Adrenal gland (tissue), 12 donors: ENCODE data around the gene RELCH. TPM values are rescaled to one million over a fixed set of nuclear protein-coding genes. Genes with fewer than 3 reads are reported as not detected.

Experiments used
- DNase-seq, 7 donors: peaks; one replicate each; pipeline ENCODE4 v3.0.0-alpha.2; 2019 to 2020
- H3K27ac ChIP-seq, 5 donors: fragments of 200-600 bp; sonication (generic) in 4 of 5; 1 replicate in 3 of 5; 2 replicates in 2 of 5; pipeline versions ENCODE4 v1.5.1 to v1.8.0; 2016 to 2020; ENCODE audit warnings: mild to moderate bottlenecking in 1 of 5
- H3K27me3 ChIP-seq: fragments of 200-600 bp; 2 replicates; pipeline ENCODE4 v1.8.0; 2021
- H3K36me3 ChIP-seq, 2 donors: fragments of 200-600 bp; replicated peaks in 1 of 2; 1 replicate in 1 of 2; 2 replicates in 1 of 2; pipeline versions ENCODE4 v1.5.1 to v1.8.0; 2018 to 2022
- H3K4me1 ChIP-seq, 2 donors: fragments of 200-600 bp; replicated peaks in 1 of 2; 1 replicate in 1 of 2; 2 replicates in 1 of 2; pipeline versions ENCODE4 v1.5.1 to v1.8.0; 2018 to 2021
- H3K4me3 ChIP-seq, 4 donors: fragments of 200-600 bp; sonication (generic) in 3 of 4; one replicate each; pipeline ENCODE4 v1.5.1; 2016 to 2018
- H3K9me3 ChIP-seq, 3 donors: fragments of 200-600 bp; sonication (generic) in 1 of 3; replicated peaks in 1 of 3; 1 replicate in 2 of 3; 2 replicates in 1 of 3; pipeline versions ENCODE4 v1.5.1 to v1.8.0; 2016 to 2021
- POLR2A ChIP-seq, 2 donors: fragments of 450-650 bp; IDR thresholded peaks; one replicate each; pipeline ENCODE4 v1.6.1; 2017; ENCODE audit warnings: antibody characterized with exemption in 2 of 2, mild to moderate bottlenecking in 2 of 2, moderate library complexity in 1 of 2
- WGBS, 4 donors: extraction: QIAGEN DNeasy Blood & Tissue Kit in 2 of 4; methylation state at CpG; one replicate each; pipeline versions ENCODE4 v1.1.5 to v1.1.7; 2013 to 2017; 5-methylcytosine and 5-hydroxymethylcytosine counted together
- intact Hi-C, 2 donors: fragments of 100-400 bp; cut with DNase I; formaldehyde crosslinking; loops; one replicate each; pipeline versions ENCODE4 v1.14.1 to v1.15.0; 2022 to 2023
- polyA plus RNA-seq, 3 donors: library from polyadenylated mRNA; stranded (reverse); fragments of 200-250 nt in 2 of 3; fragments of 350-450 nt in 1 of 3; fragmentation: Illumina TruSeq in 1 of 3; extraction: RNeasy Lipid Tissue Mini Kit (QIAGEN cat#74804) in 1 of 3; gene quantifications; one replicate each; pipeline ENCODE4 v1.2.3, GENCODE V29; 2013 to 2014
- total RNA-seq, 9 donors: library from RNA; depleted of rRNA in 4 of 9; stranded (reverse); fragments of >200 nt in 4 of 9; fragments of 120-200 nt in 1 of 9; fragmentation: NEBNext Ultra II Directional in 1 of 9; extraction: Animal tissue kit (Norgen Biotek cat#: 25700) in 1 of 9; gene quantifications; one replicate each; pipeline versions ENCODE4 v1.1.0 to v1.2.4, GENCODE V29; 2013 to 2023
- TF ChIP-seq, protein P1 (sequence below), 6 experiments: fragments of 450-650 bp in 4 of 6; fragments of 200-600 bp in 2 of 6; sonication (generic) in 1 of 6; IDR thresholded peaks; 1 replicate in 5 of 6; 2 replicates in 1 of 6; pipeline versions ENCODE4 v1.5.1 to v1.8.0; 2016 to 2021; ENCODE audit warnings: antibody characterized with exemption in 6 of 6, mild to moderate bottlenecking in 2 of 6, moderate library complexity in 1 of 6
- donor health status: healthy with polysubstance abuse.
- donor health status: Bipolar disorder and iron deficiency.
- donor health status: DM: yes; HTN: yes; CAD: no.
- donor health status: DM: no; HTN: no; CAD: no.
- donor health status: DM: no; HTN: no; CAD: no.
- donor health status: DM: yes; HTN: yes; CAD: no.

The RELCH gene
- total and polyA plus RNA-seq, 12 donors = 15.6 to 45.5 (median 26.2) TPM

DNA sequence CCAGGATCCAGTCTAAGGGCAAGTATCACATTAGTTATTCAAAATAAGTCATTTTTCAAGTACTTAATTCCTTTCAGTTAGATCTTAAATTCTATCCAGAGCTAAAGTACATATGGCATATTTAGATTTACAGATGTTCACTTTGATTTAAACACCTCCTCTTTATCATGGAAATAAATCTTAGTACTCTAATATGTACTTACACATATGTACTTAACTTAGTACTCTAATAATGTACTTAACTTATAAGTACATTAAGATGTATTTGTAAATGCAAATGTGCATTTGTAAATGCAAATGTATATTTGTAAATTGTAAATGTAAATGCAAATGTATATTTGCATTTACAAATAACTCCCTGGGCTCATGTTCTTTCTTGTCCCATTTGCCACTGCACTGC lies 14.8 kb upstream of the RELCH start:
- H3K36me3 ChIP-seq = no peaks in the 10 kb centered on the region
- no peak overlapping the region for H3K4me3 ChIP-seq
- H3K27ac ChIP-seq = no peak overlapping the region
- intact Hi-C loops = no loop called here
- H3K9me3 ChIP-seq = no peaks in the 10 kb centered on the region
- no peaks in the 10 kb centered on the region for H3K27me3 ChIP-seq
- TF ChIP-seq POLR2A (IDR thresholded peaks at IDR 0.05) = no peak
- TF ChIP-seq, protein P1, sequence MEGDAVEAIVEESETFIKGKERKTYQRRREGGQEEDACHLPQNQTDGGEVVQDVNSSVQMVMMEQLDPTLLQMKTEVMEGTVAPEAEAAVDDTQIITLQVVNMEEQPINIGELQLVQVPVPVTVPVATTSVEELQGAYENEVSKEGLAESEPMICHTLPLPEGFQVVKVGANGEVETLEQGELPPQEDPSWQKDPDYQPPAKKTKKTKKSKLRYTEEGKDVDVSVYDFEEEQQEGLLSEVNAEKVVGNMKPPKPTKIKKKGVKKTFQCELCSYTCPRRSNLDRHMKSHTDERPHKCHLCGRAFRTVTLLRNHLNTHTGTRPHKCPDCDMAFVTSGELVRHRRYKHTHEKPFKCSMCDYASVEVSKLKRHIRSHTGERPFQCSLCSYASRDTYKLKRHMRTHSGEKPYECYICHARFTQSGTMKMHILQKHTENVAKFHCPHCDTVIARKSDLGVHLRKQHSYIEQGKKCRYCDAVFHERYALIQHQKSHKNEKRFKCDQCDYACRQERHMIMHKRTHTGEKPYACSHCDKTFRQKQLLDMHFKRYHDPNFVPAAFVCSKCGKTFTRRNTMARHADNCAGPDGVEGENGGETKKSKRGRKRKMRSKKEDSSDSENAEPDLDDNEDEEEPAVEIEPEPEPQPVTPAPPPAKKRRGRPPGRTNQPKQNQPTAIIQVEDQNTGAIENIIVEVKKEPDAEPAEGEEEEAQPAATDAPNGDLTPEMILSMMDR (IDR thresholded peaks at IDR 0.05) = no peak
- DNase-seq = no peak
- no peaks in the 10 kb centered on the region for H3K4me1 ChIP-seq

DNA sequence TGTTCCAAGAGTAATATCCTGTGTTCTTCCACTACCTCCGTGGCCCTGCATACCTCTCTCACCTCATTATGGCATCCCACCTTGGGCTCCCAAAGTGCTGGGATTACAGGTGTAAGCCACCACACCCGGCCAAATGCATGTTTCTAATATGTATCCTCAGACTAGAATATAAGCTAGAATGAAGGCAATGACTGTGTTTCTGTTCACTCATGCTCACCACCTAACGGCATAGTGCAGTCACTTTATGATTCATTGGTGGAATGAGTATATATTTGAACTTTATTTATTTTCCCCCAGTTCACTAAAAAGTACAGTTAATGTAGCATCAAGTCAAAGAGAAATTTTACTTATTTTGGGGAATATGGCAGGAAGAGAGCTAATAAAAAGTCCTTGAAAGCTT lies 11.5 kb upstream of the RELCH start:
- H3K9me3 ChIP-seq = no peaks in the 10 kb centered on the region
- intact Hi-C loops = no loop called here
- no peak overlapping the region for H3K4me3 ChIP-seq
- DNase-seq = no peak
- H3K27ac ChIP-seq = no peak overlapping the region
- no peaks in the 10 kb centered on the region for H3K36me3 ChIP-seq
- 91 to 93% (median 93%) methylated on average over 3 of the region's 3 CpGs for WGBS, 4 donors
- H3K4me1 ChIP-seq = no peaks in the 10 kb centered on the region
- no peak for TF ChIP-seq POLR2A (IDR thresholded peaks at IDR 0.05)
- TF ChIP-seq, protein P1 (IDR thresholded peaks at IDR 0.05) = no peak
- H3K27me3 ChIP-seq = no peaks in the 10 kb centered on the region

DNA sequence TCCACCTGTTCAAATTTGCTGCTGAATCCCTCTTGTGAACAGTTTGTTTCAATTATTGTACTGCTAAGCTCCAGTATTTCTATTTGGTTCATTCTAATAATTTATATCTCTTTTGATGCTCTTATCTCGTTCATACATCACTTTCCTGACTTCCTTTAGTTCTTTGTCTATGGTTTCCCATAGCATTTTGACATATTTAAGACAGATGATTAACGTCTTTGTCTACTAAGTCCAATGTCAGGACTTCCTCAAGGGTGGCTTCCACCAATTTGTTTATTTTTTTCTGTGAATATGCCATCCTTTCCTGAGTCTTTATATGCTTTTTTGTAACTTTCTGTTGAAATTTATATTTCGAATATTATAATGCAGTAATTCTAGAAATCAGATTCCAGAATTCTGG lies 9.8 kb upstream of the RELCH start:
- H3K36me3 ChIP-seq = no peaks in the 10 kb centered on the region
- intact Hi-C loops = no loop called here

DNA sequence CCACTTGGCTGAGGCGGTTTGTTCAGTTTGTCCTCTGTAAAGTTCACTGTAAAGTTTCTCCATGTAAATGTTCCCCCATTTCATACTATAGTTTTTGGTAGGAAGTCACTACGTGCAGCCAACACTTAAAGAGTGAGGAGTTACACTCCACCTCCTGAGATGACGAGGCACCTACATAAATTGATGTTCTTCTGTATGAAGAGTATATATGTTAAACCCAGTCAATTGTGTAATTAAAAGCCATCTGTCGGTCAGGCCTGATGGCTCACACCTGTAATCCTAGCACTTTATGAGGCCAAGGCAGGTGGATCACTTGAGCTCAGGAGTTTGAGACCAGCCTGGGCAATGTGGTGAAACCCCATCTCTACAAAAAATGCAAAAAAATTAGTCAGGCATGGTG lies 7.8 kb upstream of the RELCH start:
- H3K9me3 ChIP-seq = no peaks in the 10 kb centered on the region
- intact Hi-C loops = no loop called here
- DNase-seq = no peak
- H3K27me3 ChIP-seq = no peaks in the 10 kb centered on the region
- no peak for TF ChIP-seq POLR2A (IDR thresholded peaks at IDR 0.05)
- TF ChIP-seq, protein P1 (IDR thresholded peaks at IDR 0.05) = no peak
- 95 to 99% (median 97%) methylated on average over 4 of the region's 4 CpGs for WGBS, 4 donors
- no peak overlapping the region for H3K4me3 ChIP-seq
- no peak overlapping the region for H3K27ac ChIP-seq
- H3K36me3 ChIP-seq = no peaks in the 10 kb centered on the region
- H3K4me1 ChIP-seq = peaks cover 0 to 9% of the 10 kb centered on the region in 2 donors

More for the DNA sequence above, 9.8 kb upstream of the RELCH start:
- Histone ChIP-seq H3K27ac (no peak overlapping the region), H3K4me1 (no peaks in the 10 kb centered on the region), H3K9me3 (no peaks in the 10 kb centered on the region), H3K4me3 (no peak overlapping the region), H3K27me3 (no peaks in the 10 kb centered on the region)
- no peak for TF ChIP-seq POLR2A (IDR thresholded peaks at IDR 0.05)
- TF ChIP-seq, protein P1 (IDR thresholded peaks at IDR 0.05) = no peak
- no peak for DNase-seq
- WGBS, 4 donors = 69 to 82% (median 75%) methylated on average over 3 of the region's 3 CpGs
